Hematopoietic multipotent progenitor cell treated with erythropoietin and hydrocortisone succinate and interleukin-3 and kit ligand, for 15 days (in vitro differentiated cells): ENCODE data around the gene MAPKAPK3.

Source experiments
- DNase-seq: peaks from one replicate; pipeline ENCODE4 v3.0.0-alpha.2; 2015; ENCODE audit warnings: low spot score

Gene MAPKAPK3

GRCh38 chr3:50587806-50588758, 28.9 kb upstream of the MAPKAPK3 start:
- DNase-seq = no peak

GRCh38 chr3:50588759-50589433, 28.1 kb upstream of the MAPKAPK3 start:
- peak; percentile 63 for DNase-seq

DNA sequence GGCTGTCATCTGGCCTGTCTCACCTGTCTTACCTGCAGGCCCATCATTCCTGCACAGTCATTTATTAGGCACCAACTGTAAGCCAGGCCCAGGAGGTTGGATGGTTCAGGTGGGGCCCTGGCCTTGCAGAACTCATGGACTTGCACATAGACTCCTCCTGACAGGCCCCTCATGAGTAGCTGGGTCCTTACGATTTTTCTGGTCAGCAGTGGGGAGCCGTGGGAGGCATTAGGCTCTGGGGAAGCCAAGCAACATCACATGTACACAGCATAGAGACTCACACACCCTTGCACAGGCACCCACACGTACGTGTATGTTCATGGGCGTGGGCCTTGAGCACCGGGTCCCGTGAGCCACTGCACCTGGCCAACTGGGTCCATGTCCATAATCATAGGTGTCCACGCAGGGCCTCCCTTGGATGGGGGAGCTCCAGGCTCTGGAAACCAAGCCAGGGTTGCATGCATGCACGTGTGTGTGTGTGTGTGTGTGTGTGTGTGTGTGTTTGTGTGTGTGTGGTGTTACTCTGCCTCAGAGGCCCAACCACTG, 25.7 kb upstream of the MAPKAPK3 start:
- DNase-seq = no peak

DNA sequence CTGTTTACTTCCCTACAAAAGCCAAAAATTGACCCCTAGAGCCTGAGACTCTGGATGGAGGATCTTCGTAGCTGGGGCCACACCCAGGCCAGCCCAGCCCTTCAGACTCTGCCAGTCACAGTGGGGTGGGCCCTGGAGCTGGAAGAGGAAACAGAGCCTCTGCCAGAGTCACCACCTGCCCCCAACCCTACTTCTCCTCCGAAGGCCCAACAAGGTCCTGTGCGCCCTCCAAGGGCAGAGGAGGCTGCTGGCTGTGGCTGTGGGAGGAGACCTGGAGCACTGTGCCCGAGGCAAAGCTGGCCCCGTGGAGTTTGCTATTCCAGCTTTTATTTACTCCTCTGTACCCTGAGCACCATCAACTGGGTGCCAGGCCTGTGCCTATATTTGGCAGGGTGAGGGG, 24.4 kb upstream of the MAPKAPK3 start:
- DNase-seq = peak; percentile 61

- no peak for DNase-seq
Measured at GRCh38 chr3:50594253-50594785, 22.6 kb upstream of the MAPKAPK3 start.

GRCh38 chr3:50599115-50599715, 17.7 kb upstream of the MAPKAPK3 start:
- DNase-seq = no peak

GRCh38 chr3:50599716-50600118, 17.2 kb upstream of the MAPKAPK3 start:
- no peak for DNase-seq

DNA sequence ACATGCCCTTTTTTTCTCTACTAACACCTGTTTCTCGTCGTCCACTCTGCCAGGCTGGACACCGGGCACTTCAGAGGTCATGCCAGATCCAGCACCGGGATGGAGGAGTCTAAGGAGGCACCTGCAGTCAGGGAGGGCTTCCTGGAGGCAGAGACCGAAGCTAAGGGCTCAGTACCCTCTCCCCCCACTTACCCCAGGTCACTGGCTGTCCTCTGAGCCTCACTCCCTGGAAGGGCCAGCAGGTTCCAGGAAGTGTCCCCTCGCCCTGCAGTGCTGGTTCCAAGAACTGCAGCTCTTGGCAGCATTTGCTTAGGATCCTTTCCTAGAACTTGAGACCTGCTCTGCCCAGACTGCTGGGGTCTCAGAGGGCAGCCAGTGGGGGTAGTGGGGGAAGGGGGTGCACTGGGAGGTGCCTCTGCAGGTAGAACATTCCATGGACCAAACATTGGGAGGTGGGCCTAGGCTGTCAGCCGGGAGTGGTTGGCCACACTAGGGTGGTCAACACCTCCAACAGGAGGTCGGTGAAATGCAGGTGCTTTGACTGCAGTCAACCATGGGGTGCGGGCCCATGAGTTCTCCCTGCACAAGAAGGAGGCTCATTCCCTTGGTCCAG, 16.7 kb upstream of the MAPKAPK3 start:
- DNase-seq = peak; percentile 60

DNA sequence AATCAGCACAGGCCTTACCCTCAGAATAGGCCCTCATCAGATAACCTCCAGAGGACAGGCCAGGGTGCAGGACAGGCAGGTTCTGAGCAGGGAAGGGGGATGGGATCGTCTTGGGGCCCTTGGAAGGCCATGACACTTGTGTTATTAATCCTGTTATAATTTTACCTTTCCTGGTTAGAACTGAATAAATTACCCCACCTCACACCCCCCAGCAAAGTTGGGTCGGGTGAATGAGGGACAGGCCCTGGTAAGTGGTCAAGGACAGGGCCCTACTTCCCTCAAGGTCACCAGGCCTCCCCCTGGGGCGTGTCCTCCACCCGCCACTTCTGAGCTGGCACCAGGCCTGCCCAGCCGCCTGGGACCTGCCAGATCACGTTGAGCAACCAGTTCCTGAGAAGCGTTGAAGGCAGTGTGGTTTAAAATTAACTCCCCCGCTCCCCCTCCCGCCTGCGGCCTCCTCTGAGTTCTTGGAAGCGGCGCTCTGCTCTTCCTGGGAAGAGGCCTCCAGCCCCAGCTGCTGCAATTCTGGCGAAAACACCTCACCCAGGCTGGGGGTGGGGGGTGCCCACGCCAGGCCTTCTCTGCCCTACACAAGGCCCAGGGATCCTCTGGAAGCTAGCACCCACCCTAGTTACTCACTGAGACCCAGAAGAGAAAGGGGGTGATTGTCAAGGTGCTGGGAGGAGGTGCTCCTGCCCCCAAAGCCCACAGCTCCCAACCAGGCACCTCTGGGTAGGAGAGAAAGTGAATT, 15.9 kb upstream of the MAPKAPK3 start:
- DNase-seq = peak; percentile 93

DNA sequence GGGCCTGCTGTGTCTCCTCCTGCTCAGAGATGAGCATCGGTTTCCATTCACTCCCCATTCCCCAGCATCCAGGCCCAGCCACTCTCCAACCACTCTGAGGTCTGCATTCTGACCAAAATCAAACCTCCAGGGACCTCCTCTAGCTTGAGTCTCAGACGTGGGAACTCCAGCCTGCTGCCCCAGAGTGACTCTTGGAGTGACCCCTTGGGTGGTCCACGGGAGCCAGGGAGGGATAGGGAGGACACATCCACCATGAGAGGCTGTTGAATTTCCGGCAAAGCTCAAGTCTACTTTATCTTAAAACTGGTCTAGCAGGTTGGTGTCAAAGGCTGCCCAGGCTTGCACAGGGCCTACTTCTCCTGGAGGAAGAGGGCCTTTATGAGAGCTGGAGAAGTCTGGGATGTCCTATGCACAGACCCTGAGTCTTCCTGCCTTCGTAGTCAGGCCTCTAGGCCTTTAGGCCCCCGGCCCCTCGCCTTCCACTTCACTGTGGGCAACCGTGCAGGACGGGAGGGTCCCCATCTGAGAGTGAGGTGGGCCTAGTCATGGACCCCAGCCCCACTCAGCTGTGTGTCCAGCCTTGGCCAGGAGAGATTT, 14.3 kb upstream of the MAPKAPK3 start:
- no peak for DNase-seq

DNA sequence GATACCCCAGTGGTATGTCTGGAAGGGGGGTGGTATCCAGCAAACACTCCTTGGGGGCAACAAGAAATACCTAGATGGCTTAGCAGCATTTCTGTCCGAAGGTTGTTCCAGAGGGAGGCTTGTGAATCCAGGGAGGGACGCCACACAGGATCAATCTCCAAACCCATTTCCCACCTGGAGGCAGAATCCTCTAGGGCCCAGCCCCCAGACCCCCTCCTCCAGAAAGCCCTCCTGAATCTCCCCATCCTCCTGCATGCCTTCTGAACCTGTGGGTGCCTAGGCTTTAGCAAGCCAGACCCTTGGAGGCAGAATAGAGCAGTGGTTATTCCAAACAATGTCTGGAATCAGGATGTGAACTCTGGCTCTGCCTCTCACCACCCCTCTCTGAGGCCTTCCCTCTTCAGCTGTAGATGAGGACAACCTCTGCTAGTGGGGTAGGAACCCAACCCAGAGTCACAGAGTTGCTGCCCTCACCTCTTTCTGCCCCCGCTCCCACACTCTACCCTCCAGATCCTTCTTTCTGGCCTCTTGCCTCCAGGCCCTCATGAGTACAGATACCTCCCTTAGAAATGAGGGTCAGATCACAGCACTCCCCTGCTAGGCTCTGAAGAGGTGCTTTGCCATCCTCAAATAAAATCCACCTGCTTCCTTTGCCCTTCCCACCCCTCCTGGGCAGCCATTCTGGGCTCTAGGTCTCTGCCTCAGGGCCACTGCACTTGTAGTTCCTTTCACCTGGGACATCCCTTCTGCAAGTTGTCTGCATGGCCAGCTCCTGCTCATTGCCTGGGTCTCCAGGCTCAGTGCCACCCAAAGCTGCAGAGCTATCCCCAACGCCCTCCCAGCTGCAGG, 13.5 kb upstream of the MAPKAPK3 start:
- no peak for DNase-seq

GRCh38 chr3:50604110-50604621, 12.8 kb upstream of the MAPKAPK3 start:
- no peak for DNase-seq

DNA sequence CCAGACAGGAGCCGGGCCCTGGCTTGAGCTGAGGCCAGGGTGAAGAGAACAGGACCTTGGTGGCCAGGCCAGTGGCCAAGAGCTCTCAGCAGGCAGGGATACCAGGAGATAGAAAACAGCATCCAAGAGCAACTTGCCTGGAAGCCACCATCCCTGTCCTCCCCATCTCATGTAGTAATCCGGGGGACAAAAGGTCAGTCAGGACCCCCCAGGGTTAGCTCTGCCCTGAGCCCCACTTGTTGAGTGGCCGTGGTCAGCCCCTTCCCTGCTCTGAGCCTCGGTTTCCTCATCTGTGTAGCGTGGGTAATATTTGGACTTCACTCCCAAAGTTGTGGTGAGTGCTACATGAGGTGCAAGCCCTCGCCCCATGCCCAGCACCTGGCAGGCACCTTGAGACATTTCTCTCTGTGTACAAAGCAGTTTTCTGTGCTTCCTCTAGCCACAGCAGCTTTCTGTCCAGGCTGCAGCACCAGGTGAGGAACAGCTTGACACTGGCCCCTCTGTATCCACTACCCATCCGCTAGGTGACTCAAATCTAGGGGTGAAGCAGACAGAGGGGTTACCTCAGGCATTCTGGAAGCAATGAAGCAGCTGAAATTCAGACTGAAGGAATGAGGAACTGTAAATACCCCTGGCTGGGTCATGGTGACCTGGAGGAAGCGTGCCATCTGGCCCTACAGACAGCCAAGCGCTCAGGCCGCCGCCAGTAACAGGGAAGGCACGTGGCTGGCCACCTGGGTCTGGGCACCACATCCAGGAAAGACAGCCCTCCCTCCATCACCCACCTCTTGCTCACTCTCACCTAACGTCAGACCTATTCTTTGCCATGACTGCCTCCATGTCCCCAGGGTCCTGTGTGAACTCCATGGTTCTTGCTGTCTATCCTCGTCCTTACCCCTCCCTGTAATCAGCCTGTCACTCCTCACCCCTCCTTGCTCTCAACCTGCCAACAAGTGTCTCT, 12.0 kb upstream of the MAPKAPK3 start:
- DNase-seq = no peak

DNA sequence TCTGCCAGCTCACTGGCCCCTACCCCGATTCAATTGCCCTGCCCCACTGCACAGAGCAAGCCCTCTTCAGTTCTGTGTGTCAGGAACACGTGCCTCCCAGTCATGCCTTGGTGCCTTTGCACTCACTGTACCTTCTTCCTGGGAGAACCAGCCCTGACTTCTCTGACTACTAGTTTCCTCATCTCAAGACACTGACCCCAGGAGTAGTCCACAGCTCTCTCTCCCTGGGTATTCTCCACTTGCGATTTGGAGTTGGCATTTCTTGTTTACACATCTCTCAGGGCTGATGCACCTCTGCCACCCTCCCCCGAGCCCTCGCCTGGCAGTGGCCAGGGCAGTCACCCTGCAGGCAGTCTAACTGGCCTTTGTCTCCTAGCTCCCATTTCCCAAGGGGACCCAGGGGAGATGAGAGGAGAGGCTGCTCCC, 11.0 kb upstream of the MAPKAPK3 start:
- no peak for DNase-seq

DNA sequence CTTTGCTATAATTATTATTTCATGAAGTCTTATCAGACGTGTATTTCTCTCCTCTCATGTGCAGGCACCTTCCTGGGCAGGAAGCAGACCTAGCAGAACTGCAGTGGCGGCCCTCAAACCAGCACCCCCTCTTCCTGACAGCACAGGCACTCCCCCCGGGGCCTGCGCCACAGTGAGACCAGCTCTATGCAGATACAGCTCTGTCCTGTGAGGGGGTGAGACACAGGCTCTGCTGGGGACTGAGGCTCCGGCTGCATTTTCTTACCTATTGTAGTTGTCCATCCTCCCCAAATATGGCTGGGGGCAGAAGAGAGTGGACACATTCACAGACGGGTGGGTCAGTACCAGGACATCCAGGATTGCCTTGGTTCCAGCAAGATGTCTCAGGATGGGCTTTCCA, 10.4 kb upstream of the MAPKAPK3 start:
- no peak for DNase-seq

DNA sequence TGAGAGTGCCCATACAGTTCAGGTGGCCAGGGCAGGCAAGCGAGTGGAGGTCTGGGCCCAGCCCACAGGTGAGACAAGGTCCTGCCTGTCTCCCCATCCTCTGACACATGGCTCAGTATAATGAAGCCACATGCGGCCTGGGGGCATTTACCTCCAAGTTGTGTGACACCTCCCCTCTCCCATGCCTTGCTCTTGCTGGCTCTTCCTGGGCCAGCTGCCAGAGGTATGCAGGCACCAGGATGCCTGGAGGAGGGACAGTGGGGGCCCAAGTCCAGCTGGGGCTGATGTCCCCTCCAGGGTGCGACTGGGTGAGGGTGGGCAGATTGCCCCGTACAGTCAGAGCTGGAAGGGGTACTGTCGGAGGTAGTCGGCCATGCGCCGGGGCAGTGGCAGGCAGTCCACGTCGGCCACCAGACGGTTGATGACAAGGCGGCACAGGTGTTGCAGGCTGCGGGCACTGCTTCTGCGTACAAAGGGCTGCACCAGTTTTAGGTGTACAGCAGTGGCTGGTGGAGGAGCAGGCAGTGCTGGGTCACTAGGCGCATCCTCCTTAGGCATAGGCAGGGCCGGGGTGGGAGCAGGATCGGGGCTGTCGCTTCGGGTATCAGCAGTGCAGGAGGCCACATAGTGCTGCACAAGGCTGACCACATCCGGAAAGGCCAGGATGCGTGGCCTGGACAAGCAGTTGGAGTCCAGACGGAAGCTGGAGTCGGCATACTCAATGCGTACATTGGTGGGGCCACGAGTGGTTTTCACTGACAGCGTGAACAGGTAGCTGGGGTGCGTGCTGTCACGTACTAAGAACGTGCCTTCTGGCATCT, 9.5 kb upstream of the MAPKAPK3 start:
- no peak for DNase-seq

DNA sequence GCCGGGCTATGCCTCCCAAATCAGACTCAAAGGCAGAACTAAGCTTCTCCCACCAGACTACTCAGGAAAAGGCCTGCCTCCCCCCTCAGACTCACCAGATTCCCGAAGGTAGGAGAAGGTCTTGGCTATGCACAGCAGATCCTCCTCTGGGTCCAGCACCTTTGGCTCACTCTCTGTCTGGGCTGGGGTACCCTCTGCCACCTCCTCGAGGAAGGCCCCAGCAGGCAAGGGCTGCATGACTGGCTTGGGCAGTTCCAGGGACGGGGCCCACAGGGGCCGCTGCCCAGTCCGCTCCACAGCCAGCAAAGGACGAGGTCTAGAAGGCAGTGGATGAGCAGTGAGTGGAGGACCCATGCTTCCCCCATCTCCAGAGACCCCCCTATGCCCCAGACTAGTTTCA, 8.7 kb upstream of the MAPKAPK3 start:
- no peak for DNase-seq
